Activated CD8-positive, alpha-beta T cell treated with anti-CD3 and anti-CD28 coated beads for 36 hours (primary cell): ENCODE results near the gene B4GALT7. TPM values are rescaled to one million over a fixed set of nuclear protein-coding genes. Genes with fewer than 3 reads are reported as not detected.

Experiments
- ATAC-seq: fragments of 200-7000 bp; cut with Tn5 transposase; one replicate; pipeline ENCODE4 v1.10.0; 2021; ENCODE audit warnings: mild to moderate bottlenecking, moderate library complexity
- CTCF ChIA-PET: fragments of 350-600 bp; sonication (Branson Sonifier 250); formaldehyde crosslinking; loops from one replicate; lab custom pipeline; 2021; ENCODE audit warnings: antibody characterized with exemption; lab: Charles Lee
- POLR2A ChIA-PET: fragments of 350-600 bp; sonication (Branson Sonifier 250); formaldehyde crosslinking; loops from one replicate; lab custom pipeline; 2021; ENCODE audit warnings: antibody characterized with exemption; lab: Charles Lee
- DNase-seq: peaks from one replicate; pipeline ENCODE4 v3.0.0-alpha.2; 2020
- H3K27ac Mint-ChIP-seq: one replicate; pipeline ENCODE4 v1.8.0; 2021; ENCODE audit warnings: mild to moderate bottlenecking, mixed read lengths
- H3K27me3 Mint-ChIP-seq: one replicate; pipeline ENCODE4 v1.8.0; 2021; ENCODE audit warnings: mixed read lengths
- H3K36me3 Mint-ChIP-seq: one replicate; pipeline ENCODE4 v1.8.0; 2021; ENCODE audit warnings: low read depth, mixed read lengths
- H3K4me1 Mint-ChIP-seq: one replicate; pipeline ENCODE4 v1.8.0; 2021; ENCODE audit warnings: low read depth, mixed read lengths
- H3K4me3 Mint-ChIP-seq: one replicate; pipeline ENCODE4 v1.8.0; 2021; ENCODE audit warnings: mild to moderate bottlenecking, moderate library complexity, mixed read lengths
- H3K9me3 Mint-ChIP-seq: one replicate; pipeline ENCODE4 v1.8.0; 2021; ENCODE audit warnings: mixed read lengths
- intact Hi-C: fragments of 100-400 bp; cut with micrococcal nuclease; formaldehyde crosslinking; loops from one replicate; pipeline ENCODE4 v1.10.0; 2022
- total RNA-seq, 2 experiments: library from RNA; stranded (reverse); gene quantifications; one replicate each; pipeline ENCODE4 v1.2.3, GENCODE V29; 2021
- TF ChIP-seq, protein P1 (sequence below): fragments of 200-600 bp; IDR thresholded peaks from one replicate; pipeline ENCODE4 v1.8.0; 2022; ENCODE audit warnings: antibody characterized with exemption, mild to moderate bottlenecking

B4GALT7 gene
- total RNA-seq, 2 experiments from 2014 or later, result 19.3 to 21.9 TPM

DNA sequence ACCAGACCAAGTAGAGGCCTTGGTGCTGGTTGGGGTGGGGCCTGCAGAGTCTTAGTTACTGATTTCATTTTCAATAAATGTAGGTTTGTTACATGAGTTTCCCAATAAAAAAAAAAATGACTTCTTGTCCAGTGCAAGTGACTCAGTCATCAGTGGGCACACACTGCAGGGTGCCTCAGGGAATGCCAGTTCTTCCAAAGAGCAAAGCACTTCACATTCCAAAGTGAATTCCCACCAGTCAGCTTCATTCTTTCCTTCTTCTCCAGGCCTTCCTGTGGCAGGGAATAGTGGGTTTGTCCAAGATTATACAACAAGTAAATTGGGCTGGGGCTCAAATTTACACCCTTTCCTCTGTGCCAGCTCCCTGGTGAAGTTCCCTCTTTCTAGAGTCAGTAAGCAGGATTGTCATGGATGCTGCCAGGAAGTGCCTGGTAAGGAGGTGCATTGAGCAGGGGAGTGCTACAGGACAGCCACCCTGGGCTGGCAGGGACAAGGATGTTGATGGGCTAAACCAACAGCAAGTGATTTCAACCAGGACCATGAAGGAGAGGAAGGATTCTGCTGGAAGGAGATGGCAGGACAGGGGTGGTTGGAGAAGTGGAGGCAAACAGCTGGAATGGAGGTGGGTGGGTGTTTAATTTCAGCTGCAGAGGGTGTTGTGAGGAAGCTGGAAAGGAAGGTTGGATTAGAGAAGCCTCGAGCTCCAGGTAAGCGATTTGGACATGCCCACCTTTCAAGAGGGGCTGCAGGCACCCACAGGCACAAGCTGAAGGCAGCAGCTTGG is 3.7 kb upstream of the B4GALT7 start:
- TF ChIP-seq, protein P1, sequence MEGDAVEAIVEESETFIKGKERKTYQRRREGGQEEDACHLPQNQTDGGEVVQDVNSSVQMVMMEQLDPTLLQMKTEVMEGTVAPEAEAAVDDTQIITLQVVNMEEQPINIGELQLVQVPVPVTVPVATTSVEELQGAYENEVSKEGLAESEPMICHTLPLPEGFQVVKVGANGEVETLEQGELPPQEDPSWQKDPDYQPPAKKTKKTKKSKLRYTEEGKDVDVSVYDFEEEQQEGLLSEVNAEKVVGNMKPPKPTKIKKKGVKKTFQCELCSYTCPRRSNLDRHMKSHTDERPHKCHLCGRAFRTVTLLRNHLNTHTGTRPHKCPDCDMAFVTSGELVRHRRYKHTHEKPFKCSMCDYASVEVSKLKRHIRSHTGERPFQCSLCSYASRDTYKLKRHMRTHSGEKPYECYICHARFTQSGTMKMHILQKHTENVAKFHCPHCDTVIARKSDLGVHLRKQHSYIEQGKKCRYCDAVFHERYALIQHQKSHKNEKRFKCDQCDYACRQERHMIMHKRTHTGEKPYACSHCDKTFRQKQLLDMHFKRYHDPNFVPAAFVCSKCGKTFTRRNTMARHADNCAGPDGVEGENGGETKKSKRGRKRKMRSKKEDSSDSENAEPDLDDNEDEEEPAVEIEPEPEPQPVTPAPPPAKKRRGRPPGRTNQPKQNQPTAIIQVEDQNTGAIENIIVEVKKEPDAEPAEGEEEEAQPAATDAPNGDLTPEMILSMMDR, result no peak
- no peak for DNase-seq
- Mint-ChIP-seq H3K4me1 (peaks cover 39% of the 10 kb centered on the region), H3K4me3 (no peak overlapping the region), H3K9me3 (no peaks in the 10 kb centered on the region), H3K36me3 (peaks cover 53% of the 10 kb centered on the region), H3K27ac (no peak overlapping the region), H3K27me3 (no peaks in the 10 kb centered on the region)
- ChIA-PET POLR2A (no interaction called here), CTCF (no interaction called here)
- no peak for ATAC-seq
- intact Hi-C loops, result no loop called here

DNA sequence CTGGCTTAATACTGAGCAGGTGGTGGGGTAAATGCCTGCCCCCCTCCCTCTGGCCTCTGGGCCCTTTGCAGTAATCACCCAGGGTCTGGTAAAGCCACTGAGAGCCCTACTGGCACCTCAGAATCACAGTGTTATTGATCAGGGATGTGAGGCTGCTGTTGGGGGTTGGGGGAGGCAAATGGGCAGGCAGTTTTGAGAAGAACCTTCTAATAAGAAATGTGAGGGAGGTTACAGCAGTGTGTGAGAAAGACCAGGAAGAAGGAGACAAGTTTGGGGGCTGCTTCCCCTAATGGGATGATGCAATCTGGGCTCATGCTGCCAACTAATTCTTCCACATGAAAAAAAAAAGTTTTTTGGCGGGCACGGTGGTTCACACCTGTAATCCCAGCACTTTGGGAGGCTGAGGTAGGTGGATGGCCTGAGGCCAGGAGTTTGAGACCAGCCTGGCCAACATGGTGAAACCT is 3.1 kb upstream of the B4GALT7 start:
- intact Hi-C loops, result no loop called here
- no peak for ATAC-seq
- ChIA-PET CTCF (no interaction called here), POLR2A (interaction anchor here (0.7 kb wide), 1 partner anchor 1437 kb away, joined by 3 read pairs; no protein-coding TSS in a partner anchor)
- H3K27ac Mint-ChIP-seq, result peak overlapping the region; percentile 59
- peaks cover 39% of the 10 kb centered on the region for H3K4me1 Mint-ChIP-seq
- no peak overlapping the region for H3K4me3 Mint-ChIP-seq
- H3K36me3 Mint-ChIP-seq, result peaks cover 53% of the 10 kb centered on the region
- no peaks in the 10 kb centered on the region for H3K9me3 Mint-ChIP-seq
- H3K27me3 Mint-ChIP-seq, result no peaks in the 10 kb centered on the region
- TF ChIP-seq, protein P1, result no peak
- DNase-seq, result no peak

DNA sequence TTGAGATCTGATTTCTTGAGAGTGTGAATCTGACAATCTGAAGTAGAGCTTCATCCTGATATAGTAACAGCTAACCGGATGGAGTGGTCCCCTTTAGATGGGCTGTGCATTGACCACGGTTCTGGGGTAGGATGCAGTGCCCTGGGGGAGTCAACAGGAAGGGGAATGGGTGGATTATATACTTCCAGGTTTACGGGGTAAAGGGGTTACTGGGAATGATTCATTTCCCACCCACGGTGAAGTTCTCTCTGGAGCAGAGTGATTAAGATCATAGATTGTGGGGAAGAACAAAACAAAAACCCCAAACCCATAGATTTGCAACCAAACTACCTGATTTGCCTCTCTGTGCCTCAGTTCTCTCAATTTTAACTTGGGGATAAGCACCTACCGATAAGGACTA is 1.5 kb upstream of the B4GALT7 start:
- TF ChIP-seq, protein P1, result no peak
- H3K4me1 Mint-ChIP-seq, result peaks cover 39% of the 10 kb centered on the region
- ATAC-seq (no peak), DNase-seq (no peak)
- peak overlapping the region; percentile 88 for H3K4me3 Mint-ChIP-seq
- peaks cover 41% of the 10 kb centered on the region for H3K36me3 Mint-ChIP-seq
- H3K27ac Mint-ChIP-seq, result no peak overlapping the region
- H3K9me3 Mint-ChIP-seq, result no peaks in the 10 kb centered on the region
- intact Hi-C loops, result no loop called here
- H3K27me3 Mint-ChIP-seq, result no peaks in the 10 kb centered on the region
- ChIA-PET POLR2A (interaction anchor here (0.7 to 1.6 kb wide), 2 partner anchors 29 to 197 kb away, joined by 3 read pairs; no protein-coding TSS in a partner anchor), CTCF (interaction anchor here (1.1 kb wide), 1 partner anchor 9 kb away, joined by 3 read pairs; no protein-coding TSS in a partner anchor)

DNA sequence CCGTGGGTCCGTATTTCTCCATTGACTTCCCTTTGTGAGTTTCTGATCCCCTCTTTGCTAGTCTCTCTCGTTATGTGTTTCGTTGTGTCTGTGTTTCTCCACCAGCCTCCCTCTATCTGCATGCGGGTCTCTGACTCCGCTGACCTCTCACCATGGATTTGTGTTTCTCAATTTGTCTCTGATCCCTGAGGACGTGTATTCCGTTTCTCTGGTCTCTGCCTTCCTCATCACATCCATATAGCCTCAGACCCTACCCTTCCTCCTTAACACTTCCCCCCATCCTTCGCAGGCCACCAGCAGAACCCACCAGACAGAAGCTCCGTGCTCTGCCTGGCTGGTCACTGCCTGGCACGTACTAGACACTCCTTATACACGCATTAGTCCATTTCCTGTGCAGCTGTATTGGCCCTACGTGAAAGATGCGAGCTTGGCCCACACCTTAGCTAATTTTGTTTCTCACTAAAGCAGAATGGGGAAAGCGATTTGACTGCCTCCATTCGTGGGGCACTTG is 631 bp downstream of the B4GALT7 start:
- TF ChIP-seq, protein P1, result no peak
- CTCF ChIA-PET, result no interaction called here

DNA sequence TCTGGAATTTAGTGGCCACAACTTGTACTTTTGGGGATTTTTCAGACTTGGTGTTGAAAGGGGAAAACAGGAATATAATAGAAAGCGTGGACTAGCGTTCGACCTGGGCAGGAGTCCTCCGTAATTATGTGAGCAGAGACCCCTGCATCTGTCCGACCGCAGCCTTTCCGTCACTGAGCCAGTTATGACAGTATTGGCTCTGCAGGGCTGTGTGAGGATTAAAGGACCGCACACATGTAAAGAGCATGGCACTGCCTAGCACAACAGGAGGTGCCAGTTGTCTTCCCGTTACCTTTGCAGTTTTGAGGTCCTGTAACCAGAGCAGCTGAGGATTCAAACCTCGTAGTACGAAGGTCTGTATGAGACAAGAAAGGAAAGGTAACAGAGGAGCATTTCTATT is 1.2 kb downstream of the B4GALT7 start:
- Mint-ChIP-seq H3K4me1 (peaks cover 35% of the 10 kb centered on the region), H3K27me3 (no peaks in the 10 kb centered on the region), H3K27ac (peak overlapping the region; percentile 88), H3K4me3 (peak overlapping the region; percentile 88), H3K36me3 (peaks cover 20% of the 10 kb centered on the region), H3K9me3 (no peaks in the 10 kb centered on the region)
- intact Hi-C loops, result no loop called here
- DNase-seq (no peak), ATAC-seq (no peak)
- POLR2A ChIA-PET, result interaction anchor here (0.9 to 1.9 kb wide), 2 partner anchors 9 to 10 kb away, joined by 4 to 7 read pairs; partner anchors contain the start of gene TMED9
- CTCF ChIA-PET, result no interaction called here
- TF ChIP-seq, protein P1, result no peak

More for the DNA sequence above, 631 bp downstream of the B4GALT7 start:
- H3K9me3 Mint-ChIP-seq, result no peaks in the 10 kb centered on the region
- intact Hi-C loops, result no loop called here
- ATAC-seq (peak; percentile 7), DNase-seq (peak; percentile 26)
- peaks cover 33% of the 10 kb centered on the region for H3K4me1 Mint-ChIP-seq
- POLR2A ChIA-PET, result interaction anchor here (0.7 to 1.9 kb wide), 4 partner anchors 8 to 79 kb away, joined by 3 to 7 read pairs (median 6); partner anchors contain the start of gene TMED9
- H3K36me3 Mint-ChIP-seq, result peaks cover 25% of the 10 kb centered on the region
- H3K27me3 Mint-ChIP-seq, result no peaks in the 10 kb centered on the region
- H3K4me3 Mint-ChIP-seq, result peak overlapping the region; percentile 88
- peak overlapping the region; percentile 88 for H3K27ac Mint-ChIP-seq
